ENCODE results near the gene PCDHGC4.

PCDHGC4 gene

GRCh38 chr5:141490771-141491170 is 5.9 kb downstream of the PCDHGC4 start:
- DNase-seq = no peak

- DNase-seq = no peak
Observed at GRCh38 chr5:141491323-141492167, 6.7 kb downstream of the PCDHGC4 start.

- DNase-seq = no peak
Observed at GRCh38 chr5:141492168-141492885, 7.5 kb downstream of the PCDHGC4 start.

- DNase-seq = no peak
Observed at GRCh38 chr5:141493500-141494422, 8.9 kb downstream of the PCDHGC4 start.

GRCh38 chr5:141494761-141495452 is 10.1 kb downstream of the PCDHGC4 start:
- no peak for DNase-seq

GRCh38 chr5:141495453-141495811 is 10.6 kb downstream of the PCDHGC4 start:
- no peak for DNase-seq

- DNase-seq = no peak
Observed at GRCh38 chr5:141496038-141496437, 11.2 kb downstream of the PCDHGC4 start.

GRCh38 chr5:141501761-141502160 is 16.9 kb downstream of the PCDHGC4 start:
- no peak for DNase-seq

- no peak for DNase-seq
Observed at GRCh38 chr5:141503681-141504080, 18.9 kb downstream of the PCDHGC4 start.

GRCh38 chr5:141504216-141504615 is 19.4 kb downstream of the PCDHGC4 start:
- DNase-seq = no peak

- no peak for DNase-seq
Observed at GRCh38 chr5:141506381-141507155, 21.7 kb downstream of the PCDHGC4 start.

- DNase-seq = no peak
Observed at GRCh38 chr5:141507387-141508091, 22.7 kb downstream of the PCDHGC4 start.

- DNase-seq = peak; percentile 24
Observed at GRCh38 chr5:141508440-141508797, 23.6 kb downstream of the PCDHGC4 start.

GRCh38 chr5:141508798-141509611 is 24.2 kb downstream of the PCDHGC4 start:
- DNase-seq = peak; percentile 42

- DNase-seq = no peak
Observed at GRCh38 chr5:141510160-141510559, 25.3 kb downstream of the PCDHGC4 start.

- DNase-seq = no peak
Observed at GRCh38 chr5:141510850-141511601, 26.2 kb downstream of the PCDHGC4 start.

GRCh38 chr5:141511771-141512325 is 27.0 kb downstream of the PCDHGC4 start:
- DNase-seq = no peak

- peak; percentile 48 for DNase-seq
Observed at GRCh38 chr5:141512390-141512910, 27.6 kb downstream of the PCDHGC4 start.

All from NCI-H1092 treated with DMSO at 0.1 percent for 48 hours (cell line).